Lower lobe of right lung (tissue), 2 donors: ENCODE measurements around the gene COX4I1. TPM values are rescaled to one million over a fixed set of nuclear protein-coding genes. Genes with fewer than 3 reads are reported as not detected.

Experiments used
- ATAC-seq, 2 donors: fragments of 200-7000 bp; cut with Tn5 transposase; one replicate each; pipeline ENCODE4 v1.9.1; 2020 to 2022; ENCODE audit warnings: mild to moderate bottlenecking in 2 of 2, moderate library complexity in 2 of 2
- DNase-seq: peaks from one replicate; pipeline ENCODE4 v3.0.0-alpha.2; 2020
- H3K27ac ChIP-seq: fragments of 200-600 bp; one replicate; pipeline ENCODE4 v1.8.0; 2022
- H3K27me3 ChIP-seq: fragments of 200-600 bp; one replicate; pipeline ENCODE4 v1.8.0; 2022; ENCODE audit warnings: low read depth
- H3K36me3 ChIP-seq: fragments of 200-600 bp; one replicate; pipeline ENCODE4 v1.8.0; 2022; ENCODE audit warnings: mild to moderate bottlenecking
- H3K4me1 ChIP-seq: fragments of 200-600 bp; one replicate; pipeline ENCODE4 v1.8.0; 2022
- H3K4me3 ChIP-seq: fragments of 200-600 bp; one replicate; pipeline ENCODE4 v1.8.0; 2022; ENCODE audit warnings: mild to moderate bottlenecking
- H3K9me3 ChIP-seq: fragments of 200-600 bp; one replicate; pipeline ENCODE4 v1.8.0; 2022
- CTCF ChIP-seq: fragments of 200-600 bp; IDR thresholded peaks from one replicate; pipeline ENCODE4 v1.8.0; 2022; ENCODE audit warnings: antibody characterized with exemption, mild to moderate bottlenecking
- intact Hi-C: fragments of 100-400 bp; cut with DNase I; formaldehyde crosslinking; loops from one replicate; pipeline ENCODE4 v1.11.0; 2022
- total RNA-seq: library from RNA; stranded (reverse); fragmentation: NEBNext Ultra II Directional; extraction: Animal tissue kit (Norgen Biotek cat#: 25700); gene quantifications from one replicate; pipeline ENCODE4 v1.2.1, GENCODE V29; 2021
- donor health status: DM: no; HTN: yes; CAD: no; lungs with severe emphysema.

The COX4I1 gene
- total RNA-seq, 1 donor from 2014 or later, result 391 TPM

GRCh38 chr16:85762970-85763369 lies 36.5 kb upstream of the COX4I1 start:
- Histone ChIP-seq H3K27ac (no peak overlapping the region), H3K36me3 (no peaks in the 10 kb centered on the region), H3K4me3 (no peak overlapping the region), H3K9me3 (no peaks in the 10 kb centered on the region), H3K4me1 (peaks cover 4% of the 10 kb centered on the region), H3K27me3 (peaks cover 16% of the 10 kb centered on the region)
- ATAC-seq (no peak), DNase-seq (no peak)
- intact Hi-C loops, result no loop called here
- TF ChIP-seq CTCF, result no peak

GRCh38 chr16:85763616-85764015 lies 35.9 kb upstream of the COX4I1 start:
- ATAC-seq (no peak), DNase-seq (peak; percentile 13)
- H3K4me1 ChIP-seq, result peaks cover 4% of the 10 kb centered on the region
- H3K4me3 ChIP-seq, result no peak overlapping the region
- no peak for TF ChIP-seq CTCF
- peaks cover 16% of the 10 kb centered on the region for H3K27me3 ChIP-seq
- no peak overlapping the region for H3K27ac ChIP-seq
- no peaks in the 10 kb centered on the region for H3K36me3 ChIP-seq
- no peaks in the 10 kb centered on the region for H3K9me3 ChIP-seq
- intact Hi-C loops, result no loop called here

GRCh38 chr16:85765211-85765610 lies 34.3 kb upstream of the COX4I1 start:
- DNase-seq (no peak), ATAC-seq (no peak)
- TF ChIP-seq CTCF, result no peak
- H3K9me3 ChIP-seq, result no peaks in the 10 kb centered on the region
- no peak overlapping the region for H3K27ac ChIP-seq
- intact Hi-C loops, result no loop called here
- peaks cover 16% of the 10 kb centered on the region for H3K27me3 ChIP-seq
- H3K4me3 ChIP-seq, result no peak overlapping the region
- H3K4me1 ChIP-seq, result peaks cover 4% of the 10 kb centered on the region
- H3K36me3 ChIP-seq, result no peaks in the 10 kb centered on the region

- Histone ChIP-seq H3K4me3 (no peak overlapping the region), H3K36me3 (no peaks in the 10 kb centered on the region), H3K4me1 (peaks cover 4% of the 10 kb centered on the region), H3K27me3 (peaks cover 12% of the 10 kb centered on the region), H3K27ac (no peak overlapping the region), H3K9me3 (no peaks in the 10 kb centered on the region)
- no peak for TF ChIP-seq CTCF
- ATAC-seq (no peak), DNase-seq (no peak)
- intact Hi-C loops, result no loop called here
Measured at GRCh38 chr16:85765767-85766166, 33.7 kb upstream of the COX4I1 start.

- H3K4me1 ChIP-seq, result no peaks in the 10 kb centered on the region
- peaks cover 11% of the 10 kb centered on the region for H3K27me3 ChIP-seq
- intact Hi-C loops, result no loop called here
- no peaks in the 10 kb centered on the region for H3K36me3 ChIP-seq
- no peaks in the 10 kb centered on the region for H3K9me3 ChIP-seq
- H3K27ac ChIP-seq, result no peak overlapping the region
- no peak overlapping the region for H3K4me3 ChIP-seq
- DNase-seq (no peak), ATAC-seq (no peak)
- TF ChIP-seq CTCF, result no peak
Measured at GRCh38 chr16:85767531-85767930, 32.0 kb upstream of the COX4I1 start.

GRCh38 chr16:85768199-85768598 lies 31.3 kb upstream of the COX4I1 start:
- DNase-seq (no peak), ATAC-seq (no peak)
- Histone ChIP-seq H3K36me3 (no peaks in the 10 kb centered on the region), H3K4me1 (no peaks in the 10 kb centered on the region), H3K9me3 (no peaks in the 10 kb centered on the region), H3K27ac (no peak overlapping the region), H3K4me3 (no peak overlapping the region), H3K27me3 (peaks cover 7% of the 10 kb centered on the region)
- TF ChIP-seq CTCF, result no peak
- intact Hi-C loops, result no loop called here
